Measurements from ENCODE around the gene CKM.

CKM gene

DNA sequence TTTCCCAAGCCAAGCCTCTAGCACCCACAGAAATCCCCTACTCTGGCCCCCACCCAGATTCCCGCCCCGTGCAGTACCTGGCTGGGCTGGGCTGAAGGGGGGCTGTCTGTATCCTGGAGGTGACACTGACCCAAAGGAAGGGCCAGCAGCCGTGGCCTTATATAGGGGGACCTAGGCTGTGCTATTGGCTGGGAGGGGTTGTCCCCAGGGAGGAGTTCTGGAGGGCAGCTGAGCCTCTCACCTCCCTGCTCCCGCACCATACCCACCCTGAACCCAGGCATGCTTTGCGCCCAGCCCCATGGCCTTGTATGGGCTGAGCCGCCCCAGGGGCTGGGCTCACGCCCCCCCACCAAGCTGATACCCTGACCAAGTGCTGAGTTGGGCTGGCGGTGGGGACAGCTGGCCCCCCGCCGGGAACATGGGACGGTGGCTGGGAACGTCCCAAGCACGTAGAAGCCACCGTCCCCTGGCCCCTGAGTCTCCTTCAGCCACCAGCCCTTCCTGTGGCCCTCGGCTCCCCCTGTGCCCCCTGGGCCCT, at the start of gene CKM:
CKM (minus strand) TSS at position 132 of the 538 bp plus-strand sequence. CDS start 3,162 bp downstream, outside the sequence.
- TF ChIP-seq ZNF274 (IDR thresholded peaks at IDR 0.05; ENCODE audit: low read depth, low read length) (no peak), SUZ12 (IDR thresholded peaks at IDR 0.05; ENCODE audit: extremely low read depth, insufficient read depth, insufficient read length) (no peak)
- Histone ChIP-seq H3K9ac (ENCODE audit: insufficient read length, low read depth) (no peak within 1 kb of the TSS), H3K4me3 (ENCODE audit: insufficient read length, low read depth) (no peak within 1 kb of the TSS), H3K9me3 (ENCODE audit: insufficient read depth, low read length) (no peaks in the 10 kb centered on the region), H3K4me1 (ENCODE audit: insufficient read depth, insufficient read length) (peaks cover 8% of the 10 kb centered on the region), H3K36me3 (ENCODE audit: insufficient read depth, insufficient read length, low read length) (no peaks in the 10 kb centered on the region), H3K27me3 (ENCODE audit: insufficient read depth, insufficient read length) (no peaks in the 10 kb centered on the region)
- no peak for DNase-seq (ENCODE audit: low read depth, low spot score)

DNA sequence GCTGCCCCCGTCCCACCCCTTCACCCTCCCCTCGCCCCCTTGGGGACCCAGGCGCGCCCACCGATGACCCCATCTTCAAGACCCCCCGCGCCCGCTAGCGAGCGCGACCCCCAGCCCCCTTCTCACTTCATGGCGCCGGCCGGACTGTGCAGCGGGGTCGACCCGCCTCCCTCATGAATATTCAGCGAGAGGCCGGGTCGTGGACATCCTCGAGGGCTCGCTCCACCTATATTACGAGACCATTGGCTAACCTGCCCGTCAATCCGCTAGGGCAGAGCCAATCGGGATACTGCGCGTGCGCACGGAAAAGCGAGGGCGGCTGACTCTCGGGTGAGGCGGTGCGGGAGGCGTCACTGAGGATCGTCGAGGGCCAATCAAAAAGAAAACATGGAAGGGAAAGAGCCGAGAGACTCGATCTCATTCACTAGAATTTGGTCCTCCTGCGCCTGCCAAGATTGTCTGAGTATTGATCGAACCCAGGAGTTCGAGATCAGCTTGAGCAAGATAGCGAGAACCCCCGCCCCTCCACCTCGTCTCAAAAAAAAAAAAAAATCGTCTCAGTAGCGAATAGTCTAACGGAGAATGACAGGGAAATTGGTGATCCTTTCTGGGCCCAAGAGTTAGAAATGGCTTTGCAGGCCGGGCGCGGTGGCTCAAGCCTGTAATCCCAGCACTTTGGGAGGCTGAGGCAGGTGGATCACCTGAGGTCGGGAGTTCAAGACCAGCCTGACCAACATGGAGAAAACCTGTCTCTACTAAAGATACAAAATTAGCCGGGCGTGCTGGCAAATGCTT, 47.9 kb upstream of the CKM start, which contains the start of gene ERCC2:
ERCC2 (minus strand) TSS at position 164 of the 795 bp plus-strand sequence; CDS start at position 131, 33 bp downstream.
- Histone ChIP-seq H3K4me1 (ENCODE audit: insufficient read depth, insufficient read length) (no peaks in the 10 kb centered on the region), H3K27me3 (ENCODE audit: insufficient read depth, insufficient read length) (no peaks in the 10 kb centered on the region), H3K9ac (ENCODE audit: insufficient read length, low read depth) (peak within 1 kb of the TSS; percentile 93), H3K9me3 (ENCODE audit: insufficient read depth, low read length) (no peaks in the 10 kb centered on the region), H3K36me3 (ENCODE audit: insufficient read depth, insufficient read length, low read length) (peaks cover 21% of the 10 kb centered on the region), H3K4me3 (ENCODE audit: insufficient read length, low read depth) (peak within 1 kb of the TSS; percentile 76)
- TF ChIP-seq ZNF274 (IDR thresholded peaks at IDR 0.05; ENCODE audit: low read depth, low read length): no peak
- TF ChIP-seq SUZ12 (IDR thresholded peaks at IDR 0.05; ENCODE audit: extremely low read depth, insufficient read depth, insufficient read length): no peak
- TF ChIP-seq YY1 (IDR thresholded peaks at IDR 0.05; ENCODE audit: insufficient read depth, insufficient read length): no peak
- peak; percentile 95 for DNase-seq (ENCODE audit: low read depth, low spot score)

DNA sequence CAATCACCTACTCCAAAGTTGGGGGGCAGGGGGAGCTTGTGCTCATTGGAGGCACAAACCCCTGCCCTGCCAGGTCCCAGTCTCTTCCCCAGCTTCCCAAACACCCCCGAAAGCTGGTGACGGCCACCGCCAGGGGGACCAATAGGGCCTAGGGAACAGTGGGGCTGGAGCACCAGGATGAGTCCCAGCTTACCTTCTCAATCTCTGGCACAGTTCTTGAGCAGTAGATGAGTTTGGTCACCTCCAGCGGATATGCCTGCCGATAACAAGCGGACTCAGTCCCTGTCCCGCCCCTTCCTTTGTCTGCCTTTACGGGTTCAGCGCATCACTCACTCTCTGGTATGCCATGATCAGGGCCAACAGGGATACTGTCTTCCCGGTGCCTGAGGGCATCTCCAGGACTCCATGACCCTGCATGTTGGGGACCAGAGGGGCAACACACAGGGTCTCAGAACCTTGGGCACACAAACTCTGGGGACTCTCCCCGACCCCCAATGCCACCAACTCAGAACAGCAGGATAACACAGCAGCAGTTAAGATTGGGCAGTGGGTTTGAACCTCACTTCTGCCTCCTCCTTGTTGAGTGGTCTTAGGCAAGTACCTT, 46.2 kb upstream of the CKM start:
- no peaks in the 10 kb centered on the region for H3K4me1 ChIP-seq (ENCODE audit: insufficient read depth, insufficient read length)
- H3K36me3 ChIP-seq (ENCODE audit: insufficient read depth, insufficient read length, low read length): peaks cover 34% of the 10 kb centered on the region
- no peak for DNase-seq (ENCODE audit: low read depth, low spot score)
- TF ChIP-seq ZNF274 (IDR thresholded peaks at IDR 0.05; ENCODE audit: low read depth, low read length): no peak
- no peak for TF ChIP-seq YY1 (IDR thresholded peaks at IDR 0.05; ENCODE audit: insufficient read depth, insufficient read length)
- no peak for TF ChIP-seq SUZ12 (IDR thresholded peaks at IDR 0.05; ENCODE audit: extremely low read depth, insufficient read depth, insufficient read length)
- H3K4me3 ChIP-seq (ENCODE audit: insufficient read length, low read depth): no peak overlapping the region
- H3K27me3 ChIP-seq (ENCODE audit: insufficient read depth, insufficient read length): no peaks in the 10 kb centered on the region
- H3K9ac ChIP-seq (ENCODE audit: insufficient read length, low read depth): no peak overlapping the region
- no peaks in the 10 kb centered on the region for H3K9me3 ChIP-seq (ENCODE audit: insufficient read depth, low read length)

- Histone ChIP-seq H3K9me3 (ENCODE audit: insufficient read depth, low read length) (no peaks in the 10 kb centered on the region), H3K9ac (ENCODE audit: insufficient read length, low read depth) (no peak overlapping the region), H3K36me3 (ENCODE audit: insufficient read depth, insufficient read length, low read length) (peaks cover 41% of the 10 kb centered on the region), H3K4me1 (ENCODE audit: insufficient read depth, insufficient read length) (no peaks in the 10 kb centered on the region), H3K27me3 (ENCODE audit: insufficient read depth, insufficient read length) (no peaks in the 10 kb centered on the region), H3K4me3 (ENCODE audit: insufficient read length, low read depth) (no peak overlapping the region)
- no peak for DNase-seq (ENCODE audit: low read depth, low spot score)
- TF ChIP-seq ZNF274 (IDR thresholded peaks at IDR 0.05; ENCODE audit: low read depth, low read length) (no peak), YY1 (IDR thresholded peaks at IDR 0.05; ENCODE audit: insufficient read depth, insufficient read length) (no peak), SUZ12 (IDR thresholded peaks at IDR 0.05; ENCODE audit: extremely low read depth, insufficient read depth, insufficient read length) (no peak)
Measured at GRCh38 chr19:45368127-45368526, 45.5 kb upstream of the CKM start.

DNA sequence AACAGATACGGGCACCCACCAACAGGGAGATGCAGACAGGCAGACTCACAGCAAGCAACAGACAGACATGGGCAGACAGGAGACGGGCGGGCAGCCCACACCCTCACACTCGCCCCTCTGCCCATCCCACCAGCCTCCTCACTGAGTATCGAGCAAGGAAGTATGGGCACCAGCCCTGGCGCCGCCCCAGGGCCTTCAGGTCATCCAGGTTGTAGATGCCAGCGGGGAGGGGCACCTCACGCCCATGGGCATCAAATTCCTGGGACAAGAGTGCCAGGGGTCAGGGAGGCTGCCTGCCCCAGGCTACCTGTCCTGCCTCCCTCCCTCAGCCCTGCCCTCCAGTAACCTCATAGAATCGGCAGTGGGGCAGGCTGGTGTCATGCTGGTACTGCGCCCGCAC, 42.0 kb upstream of the CKM start:
- Histone ChIP-seq H3K36me3 (ENCODE audit: insufficient read depth, insufficient read length, low read length) (peaks cover 62% of the 10 kb centered on the region), H3K4me1 (ENCODE audit: insufficient read depth, insufficient read length) (no peaks in the 10 kb centered on the region)
- DNase-seq (ENCODE audit: low read depth, low spot score): no peak

DNA sequence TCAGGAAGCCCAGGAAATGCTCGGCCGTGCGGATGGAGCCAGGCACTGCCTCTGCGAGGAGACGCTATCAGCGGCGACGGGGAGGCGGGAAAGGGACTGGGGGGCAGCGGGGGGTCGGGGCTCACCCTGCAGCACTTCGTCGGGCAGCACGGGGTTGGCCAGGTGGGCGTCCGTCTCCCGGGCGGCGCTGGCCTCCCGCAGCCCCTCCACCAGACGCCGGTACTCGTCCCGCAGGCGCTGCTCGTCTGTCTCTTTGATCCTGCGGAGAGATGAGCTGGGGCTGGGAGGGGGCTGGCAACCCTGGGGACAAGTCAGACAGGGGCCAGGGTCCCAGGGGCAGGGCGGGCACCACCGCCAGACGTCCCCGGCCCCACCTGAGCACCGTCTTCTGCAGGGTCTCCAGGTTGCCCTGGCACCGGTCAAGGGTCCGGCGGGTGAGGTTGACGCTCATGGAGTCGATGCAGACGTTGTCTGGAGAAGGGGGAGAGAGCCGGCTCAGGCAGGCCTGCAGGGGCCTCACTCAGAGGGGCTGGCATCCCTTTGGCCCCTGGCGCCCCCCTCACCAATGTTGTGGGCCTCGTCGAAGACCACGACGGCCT, 41.3 kb upstream of the CKM start:
- Histone ChIP-seq H3K9me3 (ENCODE audit: insufficient read depth, low read length) (no peaks in the 10 kb centered on the region), H3K9ac (ENCODE audit: insufficient read length, low read depth) (no peak overlapping the region), H3K36me3 (ENCODE audit: insufficient read depth, insufficient read length, low read length) (peaks cover 65% of the 10 kb centered on the region), H3K27me3 (ENCODE audit: insufficient read depth, insufficient read length) (no peaks in the 10 kb centered on the region), H3K4me1 (ENCODE audit: insufficient read depth, insufficient read length) (peaks cover 2% of the 10 kb centered on the region), H3K4me3 (ENCODE audit: insufficient read length, low read depth) (no peak overlapping the region)
- TF ChIP-seq ZNF274 (IDR thresholded peaks at IDR 0.05; ENCODE audit: low read depth, low read length) (no peak), SUZ12 (IDR thresholded peaks at IDR 0.05; ENCODE audit: extremely low read depth, insufficient read depth, insufficient read length) (no peak), YY1 (IDR thresholded peaks at IDR 0.05; ENCODE audit: insufficient read depth, insufficient read length) (no peak)
- DNase-seq (ENCODE audit: low read depth, low spot score): no peak

More for the DNA sequence above, 42.0 kb upstream of the CKM start:
- H3K9ac ChIP-seq (ENCODE audit: insufficient read length, low read depth): no peak overlapping the region
- no peaks in the 10 kb centered on the region for H3K9me3 ChIP-seq (ENCODE audit: insufficient read depth, low read length)
- H3K27me3 ChIP-seq (ENCODE audit: insufficient read depth, insufficient read length): no peaks in the 10 kb centered on the region
- no peak overlapping the region for H3K4me3 ChIP-seq (ENCODE audit: insufficient read length, low read depth)
- TF ChIP-seq YY1 (IDR thresholded peaks at IDR 0.05; ENCODE audit: insufficient read depth, insufficient read length) (no peak), ZNF274 (IDR thresholded peaks at IDR 0.05; ENCODE audit: low read depth, low read length) (no peak), SUZ12 (IDR thresholded peaks at IDR 0.05; ENCODE audit: extremely low read depth, insufficient read depth, insufficient read length) (no peak)

DNA sequence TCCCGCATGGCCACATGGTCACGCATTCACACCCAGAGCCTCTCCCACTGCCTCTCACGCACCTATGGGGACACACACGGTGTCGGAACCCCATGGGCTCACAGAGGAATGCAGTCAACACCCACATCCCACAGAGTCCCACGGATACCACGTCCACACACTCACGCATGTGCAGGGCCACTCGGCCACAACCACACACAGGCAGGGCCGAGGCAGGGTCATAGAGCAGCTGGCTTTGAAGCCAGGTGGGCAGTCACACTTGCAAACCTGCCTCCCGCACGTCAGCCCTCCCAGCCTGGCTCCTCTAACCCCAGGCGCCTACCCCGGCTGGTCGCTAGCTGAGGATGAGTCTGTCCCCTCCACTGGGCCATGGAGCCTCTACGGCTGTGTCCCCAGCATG, 39.6 kb upstream of the CKM start:
- TF ChIP-seq SUZ12 (IDR thresholded peaks at IDR 0.05; ENCODE audit: extremely low read depth, insufficient read depth, insufficient read length): no peak
- TF ChIP-seq YY1 (IDR thresholded peaks at IDR 0.05; ENCODE audit: insufficient read depth, insufficient read length): no peak
- TF ChIP-seq ZNF274 (IDR thresholded peaks at IDR 0.05; ENCODE audit: low read depth, low read length): no peak
- peaks cover 66% of the 10 kb centered on the region for H3K36me3 ChIP-seq (ENCODE audit: insufficient read depth, insufficient read length, low read length)
- no peaks in the 10 kb centered on the region for H3K9me3 ChIP-seq (ENCODE audit: insufficient read depth, low read length)
- H3K4me1 ChIP-seq (ENCODE audit: insufficient read depth, insufficient read length): peaks cover 2% of the 10 kb centered on the region
- H3K27me3 ChIP-seq (ENCODE audit: insufficient read depth, insufficient read length): no peaks in the 10 kb centered on the region
- DNase-seq (ENCODE audit: low read depth, low spot score): no peak
- H3K9ac ChIP-seq (ENCODE audit: insufficient read length, low read depth): no peak overlapping the region
- no peak overlapping the region for H3K4me3 ChIP-seq (ENCODE audit: insufficient read length, low read depth)
